Lower leg skin (tissue), 4 donors: Measurements from ENCODE around the gene LRIG1. TPM values are rescaled to one million over a fixed set of nuclear protein-coding genes. Genes with fewer than 3 reads are reported as not detected.

ENCODE experiments used
- DNase-seq, 2 donors: peaks; one replicate each; pipeline ENCODE4 v3.0.0-alpha.2; 2019; ENCODE audit warnings: low spot score in 2 of 2
- H3K4me3 ChIP-seq: fragments of 200-600 bp; sonication (generic); 2 replicates; pipeline ENCODE4 v1.5.1; 2017; ENCODE audit warnings: mild to moderate bottlenecking, low read depth; ENCODE audit not compliant: poor library complexity, severe bottlenecking
- CTCF ChIP-seq, 3 donors: fragments of 450-650 bp; IDR thresholded peaks; one replicate each; pipeline ENCODE4 v1.5.1; 2016; ENCODE audit warnings: antibody characterized with exemption in 3 of 3, mild to moderate bottlenecking in 3 of 3, moderate library complexity in 2 of 3
- POLR2A ChIP-seq, 2 donors: fragments of 450-650 bp; IDR thresholded peaks; one replicate each; pipeline ENCODE4 v1.6.1; 2016 to 2017; ENCODE audit warnings: antibody characterized with exemption in 2 of 2, mild to moderate bottlenecking in 1 of 2, moderate library complexity in 1 of 2
- WGBS, 2 donors: methylation state at CpG; one replicate each; pipeline ENCODE4 v1.1.5; 2018; 5-methylcytosine and 5-hydroxymethylcytosine counted together
- intact Hi-C: fragments of 100-400 bp; cut with DNase I; formaldehyde crosslinking; loops from one replicate; pipeline ENCODE4 v1.15.0; 2023; ENCODE audit warnings: low total_unique reads
- total RNA-seq, 4 donors: library from RNA; depleted of rRNA; stranded (reverse); fragments of >200 nt; gene quantifications; one replicate each; pipeline ENCODE4 v1.1.0, GENCODE V29; 2016

LRIG1 gene
- total RNA-seq, 4 donors from 2014 or later = 53.3 to 91.5 (median 69.8) TPM

GRCh38 chr3:66494959-66495667 is 5.7 kb downstream of the LRIG1 start:
- no peak overlapping the region for H3K4me3 ChIP-seq
- intact Hi-C loops = no loop called here
- 59 to 64% methylated on average over 7 of the region's 7 CpGs for WGBS, 2 donors
- TF ChIP-seq CTCF (IDR thresholded peaks at IDR 0.05) (no peak), POLR2A (IDR thresholded peaks at IDR 0.05) (no peak)
- no peak for DNase-seq

GRCh38 chr3:66493458-66494099 is 7.2 kb downstream of the LRIG1 start:
- WGBS, 2 donors = 71 to 73% methylated on average over 5 of the region's 5 CpGs
- DNase-seq = no peak
- intact Hi-C loops = no loop called here

GRCh38 chr3:66492672-66493071 is 8.2 kb downstream of the LRIG1 start:
- intact Hi-C loops = no loop called here
- TF ChIP-seq CTCF (IDR thresholded peaks at IDR 0.05) (no peak), POLR2A (IDR thresholded peaks at IDR 0.05) (no peak)
- H3K4me3 ChIP-seq = no peak overlapping the region
- DNase-seq = no peak
- 50 to 57% methylated on average over 7 of the region's 7 CpGs for WGBS, 2 donors

More at GRCh38 chr3:66493458-66494099, 7.2 kb downstream of the LRIG1 start:
- H3K4me3 ChIP-seq = no peak overlapping the region
- no peak for TF ChIP-seq POLR2A (IDR thresholded peaks at IDR 0.05)
- no peak for TF ChIP-seq CTCF (IDR thresholded peaks at IDR 0.05)

GRCh38 chr3:66492071-66492470 is 8.8 kb downstream of the LRIG1 start:
- WGBS, 2 donors = 66 to 72% methylated on average over 3 of the region's 3 CpGs
- intact Hi-C loops = no loop called here
- DNase-seq = no peak
- no peak overlapping the region for H3K4me3 ChIP-seq
- no peak for TF ChIP-seq CTCF (IDR thresholded peaks at IDR 0.05)
- no peak for TF ChIP-seq POLR2A (IDR thresholded peaks at IDR 0.05)

- intact Hi-C loops = no loop called here
- DNase-seq = no peak
- 55 to 66% methylated on average over 1 of the region's 1 CpG for WGBS, 2 donors
Observed at GRCh38 chr3:66490984-66491383, 9.8 kb downstream of the LRIG1 start.

More at GRCh38 chr3:66490984-66491383, 9.8 kb downstream of the LRIG1 start:
- TF ChIP-seq POLR2A (IDR thresholded peaks at IDR 0.05) (no peak), CTCF (IDR thresholded peaks at IDR 0.05) (no peak)
- no peak overlapping the region for H3K4me3 ChIP-seq
